ENCODE measurements around the gene MVB12B. TPM values are rescaled to one million over a fixed set of nuclear protein-coding genes. Genes with fewer than 3 reads are reported as not detected.

Gene MVB12B
- total RNA-seq, 1 experiment from 2014 or later = 10.9 TPM

DNA sequence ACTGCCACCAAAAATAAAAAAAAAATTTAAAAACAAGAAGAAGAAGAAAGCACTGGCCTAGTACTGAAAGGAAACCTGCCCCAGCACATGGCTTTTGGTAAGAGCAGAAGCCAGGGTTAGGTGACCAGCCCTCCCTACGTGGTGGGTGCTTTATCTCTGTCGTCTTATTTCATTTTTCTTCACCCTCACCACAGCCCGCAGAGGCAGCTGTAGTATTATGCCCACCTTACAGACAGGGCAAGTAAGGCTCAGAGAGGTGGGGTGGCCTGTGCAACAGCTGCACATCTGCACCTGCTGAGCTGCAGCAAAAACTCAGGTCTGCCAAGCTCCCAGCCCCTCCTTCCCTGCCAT is 146.3 kb downstream of the MVB12B start:
- intact Hi-C loops (cut with micrococcal nuclease) = no loop called here
- RAD21 ChIA-PET (ENCODE audit: low non-redundant PET in 1 of 2, low total read pairs in 2 of 2, uncharacterized antibody in 2 of 2, unreplicated experiment in 2 of 2) = no interaction called here
- peaks cover 13 to 27% of the 10 kb centered on the region in 2 experiments for H3K4me1 ChIP-seq (ENCODE audit: control insufficient read depth in 1 of 2, insufficient read depth in 2 of 2, low read length in 2 of 2)
- no peak overlapping the region for H3K4me3 ChIP-seq (replicated peaks in 1 of 2; ENCODE audit: low read depth in 1 of 2, low read length in 2 of 2)
- H3K9ac ChIP-seq (ENCODE audit: low read length) = no peak overlapping the region
- no peaks in the 10 kb centered on the region for H4K20me1 ChIP-seq (ENCODE audit: insufficient read depth)
- no peaks in the 10 kb centered on the region for H3K36me3 ChIP-seq (ENCODE audit: control insufficient read depth in 1 of 2, insufficient read depth in 2 of 2, low read length in 2 of 2)
- H3K9me3 ChIP-seq (ENCODE audit: control insufficient read depth in 1 of 2, insufficient read depth in 1 of 2, low read depth in 1 of 2, low read length in 2 of 2) = no peaks in the 10 kb centered on the region
- no peak overlapping the region for H3K4me2 ChIP-seq (ENCODE audit: low read length)
- no peaks in the 10 kb centered on the region for H3K79me2 ChIP-seq (ENCODE audit: insufficient read depth, low read length)
- ATAC-seq (no peak), DNase-seq (ENCODE audit: low read depth, low spot score) (no peak)
- CTCF ChIA-PET = interaction anchor here (1.2 kb wide), 1 partner anchor 18 kb away, joined by 5 read pairs; no protein-coding TSS in a partner anchor
- TF ChIP-seq ELF1 (IDR thresholded peaks at IDR 0.05; ENCODE audit: borderline replicate concordance, low read depth) = no peak
- TF ChIP-seq JUND (IDR thresholded peaks at IDR 0.05) = no peak
- TF ChIP-seq SIN3A (IDR thresholded peaks at IDR 0.05; ENCODE audit: low read depth) = no peak
- no peak for TF ChIP-seq SRF (IDR thresholded peaks at IDR 0.05; ENCODE audit: low read depth)
- TF ChIP-seq CBX3 (IDR thresholded peaks at IDR 0.05; ENCODE audit: low read depth) = no peak
- TF ChIP-seq, protein P1, sequence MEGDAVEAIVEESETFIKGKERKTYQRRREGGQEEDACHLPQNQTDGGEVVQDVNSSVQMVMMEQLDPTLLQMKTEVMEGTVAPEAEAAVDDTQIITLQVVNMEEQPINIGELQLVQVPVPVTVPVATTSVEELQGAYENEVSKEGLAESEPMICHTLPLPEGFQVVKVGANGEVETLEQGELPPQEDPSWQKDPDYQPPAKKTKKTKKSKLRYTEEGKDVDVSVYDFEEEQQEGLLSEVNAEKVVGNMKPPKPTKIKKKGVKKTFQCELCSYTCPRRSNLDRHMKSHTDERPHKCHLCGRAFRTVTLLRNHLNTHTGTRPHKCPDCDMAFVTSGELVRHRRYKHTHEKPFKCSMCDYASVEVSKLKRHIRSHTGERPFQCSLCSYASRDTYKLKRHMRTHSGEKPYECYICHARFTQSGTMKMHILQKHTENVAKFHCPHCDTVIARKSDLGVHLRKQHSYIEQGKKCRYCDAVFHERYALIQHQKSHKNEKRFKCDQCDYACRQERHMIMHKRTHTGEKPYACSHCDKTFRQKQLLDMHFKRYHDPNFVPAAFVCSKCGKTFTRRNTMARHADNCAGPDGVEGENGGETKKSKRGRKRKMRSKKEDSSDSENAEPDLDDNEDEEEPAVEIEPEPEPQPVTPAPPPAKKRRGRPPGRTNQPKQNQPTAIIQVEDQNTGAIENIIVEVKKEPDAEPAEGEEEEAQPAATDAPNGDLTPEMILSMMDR (IDR thresholded peaks at IDR 0.05 in 2 of 3, conservative IDR thresholded peaks at IDR 0.05 in 1 of 3; ENCODE audit: borderline replicate concordance in 1 of 3, insufficient read depth in 1 of 3, low read depth in 2 of 3, low read length in 2 of 3) = no peak
- no peak for TF ChIP-seq ZFX (IDR thresholded peaks at IDR 0.05)
- no peak for TF ChIP-seq RAD21 (IDR thresholded peaks at IDR 0.05; ENCODE audit: low read depth)
- no peak for TF ChIP-seq EZH2 (IDR thresholded peaks at IDR 0.05)
- TF ChIP-seq, protein P2, sequence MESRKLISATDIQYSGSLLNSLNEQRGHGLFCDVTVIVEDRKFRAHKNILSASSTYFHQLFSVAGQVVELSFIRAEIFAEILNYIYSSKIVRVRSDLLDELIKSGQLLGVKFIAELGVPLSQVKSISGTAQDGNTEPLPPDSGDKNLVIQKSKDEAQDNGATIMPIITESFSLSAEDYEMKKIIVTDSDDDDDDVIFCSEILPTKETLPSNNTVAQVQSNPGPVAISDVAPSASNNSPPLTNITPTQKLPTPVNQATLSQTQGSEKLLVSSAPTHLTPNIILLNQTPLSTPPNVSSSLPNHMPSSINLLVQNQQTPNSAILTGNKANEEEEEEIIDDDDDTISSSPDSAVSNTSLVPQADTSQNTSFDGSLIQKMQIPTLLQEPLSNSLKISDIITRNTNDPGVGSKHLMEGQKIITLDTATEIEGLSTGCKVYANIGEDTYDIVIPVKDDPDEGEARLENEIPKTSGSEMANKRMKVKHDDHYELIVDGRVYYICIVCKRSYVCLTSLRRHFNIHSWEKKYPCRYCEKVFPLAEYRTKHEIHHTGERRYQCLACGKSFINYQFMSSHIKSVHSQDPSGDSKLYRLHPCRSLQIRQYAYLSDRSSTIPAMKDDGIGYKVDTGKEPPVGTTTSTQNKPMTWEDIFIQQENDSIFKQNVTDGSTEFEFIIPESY (IDR thresholded peaks at IDR 0.05; ENCODE audit: extremely low read depth, insufficient replicate concordance, low read length) = no peak
- TF ChIP-seq, protein P3, sequence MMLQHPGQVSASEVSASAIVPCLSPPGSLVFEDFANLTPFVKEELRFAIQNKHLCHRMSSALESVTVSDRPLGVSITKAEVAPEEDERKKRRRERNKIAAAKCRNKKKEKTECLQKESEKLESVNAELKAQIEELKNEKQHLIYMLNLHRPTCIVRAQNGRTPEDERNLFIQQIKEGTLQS (IDR thresholded peaks at IDR 0.05) = no peak
- no peak for TF ChIP-seq ZNF274 (IDR thresholded peaks at IDR 0.05; ENCODE audit: low read depth, low read length)
- no peak for TF ChIP-seq POLR2A (IDR thresholded peaks at IDR 0.05; ENCODE audit: borderline replicate concordance, extremely low read depth, insufficient read depth, insufficient read length)
- TF ChIP-seq, protein P4, sequence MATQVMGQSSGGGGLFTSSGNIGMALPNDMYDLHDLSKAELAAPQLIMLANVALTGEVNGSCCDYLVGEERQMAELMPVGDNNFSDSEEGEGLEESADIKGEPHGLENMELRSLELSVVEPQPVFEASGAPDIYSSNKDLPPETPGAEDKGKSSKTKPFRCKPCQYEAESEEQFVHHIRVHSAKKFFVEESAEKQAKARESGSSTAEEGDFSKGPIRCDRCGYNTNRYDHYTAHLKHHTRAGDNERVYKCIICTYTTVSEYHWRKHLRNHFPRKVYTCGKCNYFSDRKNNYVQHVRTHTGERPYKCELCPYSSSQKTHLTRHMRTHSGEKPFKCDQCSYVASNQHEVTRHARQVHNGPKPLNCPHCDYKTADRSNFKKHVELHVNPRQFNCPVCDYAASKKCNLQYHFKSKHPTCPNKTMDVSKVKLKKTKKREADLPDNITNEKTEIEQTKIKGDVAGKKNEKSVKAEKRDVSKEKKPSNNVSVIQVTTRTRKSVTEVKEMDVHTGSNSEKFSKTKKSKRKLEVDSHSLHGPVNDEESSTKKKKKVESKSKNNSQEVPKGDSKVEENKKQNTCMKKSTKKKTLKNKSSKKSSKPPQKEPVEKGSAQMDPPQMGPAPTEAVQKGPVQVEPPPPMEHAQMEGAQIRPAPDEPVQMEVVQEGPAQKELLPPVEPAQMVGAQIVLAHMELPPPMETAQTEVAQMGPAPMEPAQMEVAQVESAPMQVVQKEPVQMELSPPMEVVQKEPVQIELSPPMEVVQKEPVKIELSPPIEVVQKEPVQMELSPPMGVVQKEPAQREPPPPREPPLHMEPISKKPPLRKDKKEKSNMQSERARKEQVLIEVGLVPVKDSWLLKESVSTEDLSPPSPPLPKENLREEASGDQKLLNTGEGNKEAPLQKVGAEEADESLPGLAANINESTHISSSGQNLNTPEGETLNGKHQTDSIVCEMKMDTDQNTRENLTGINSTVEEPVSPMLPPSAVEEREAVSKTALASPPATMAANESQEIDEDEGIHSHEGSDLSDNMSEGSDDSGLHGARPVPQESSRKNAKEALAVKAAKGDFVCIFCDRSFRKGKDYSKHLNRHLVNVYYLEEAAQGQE (IDR thresholded peaks at IDR 0.05; ENCODE audit: low read depth) = no peak
- TF ChIP-seq, protein P5, sequence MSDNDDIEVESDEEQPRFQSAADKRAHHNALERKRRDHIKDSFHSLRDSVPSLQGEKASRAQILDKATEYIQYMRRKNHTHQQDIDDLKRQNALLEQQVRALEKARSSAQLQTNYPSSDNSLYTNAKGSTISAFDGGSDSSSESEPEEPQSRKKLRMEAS (IDR thresholded peaks at IDR 0.05) = no peak
- H2AFZ ChIP-seq (ENCODE audit: low read depth, low read length, poor library complexity, severe bottlenecking) = no peak overlapping the region
- POLR2A ChIA-PET = no interaction called here
- no TSS peak for BruUV-seq (replicated peaks)
- H3K9me2 ChIP-seq (ENCODE audit: insufficient read depth) = no peaks in the 10 kb centered on the region
- H3K27ac ChIP-seq (ENCODE audit: low read depth, low read length) = no peak overlapping the region
- H3K27me3 ChIP-seq (ENCODE audit: insufficient read depth, low read length) = no peaks in the 10 kb centered on the region

Data from HCT116 (cell line).